NT2/D1 (cell line): ENCODE data around the gene MYDGF.

Source experiments
- SUZ12 ChIP-seq: IDR thresholded peaks from 2 replicates; pipeline ENCODE4 v1.6.1; 2011; ENCODE audit not compliant: insufficient read length, insufficient read depth; ENCODE audit errors: extremely low read depth
- YY1 ChIP-seq: IDR thresholded peaks from 2 replicates; pipeline ENCODE4 v1.6.1; 2011; ENCODE audit not compliant: insufficient read length, insufficient read depth
- ZNF274 ChIP-seq: IDR thresholded peaks from 2 replicates; pipeline ENCODE4 v1.6.1; 2011; ENCODE audit warnings: mild to moderate bottlenecking, low read depth, low read length

DNA sequence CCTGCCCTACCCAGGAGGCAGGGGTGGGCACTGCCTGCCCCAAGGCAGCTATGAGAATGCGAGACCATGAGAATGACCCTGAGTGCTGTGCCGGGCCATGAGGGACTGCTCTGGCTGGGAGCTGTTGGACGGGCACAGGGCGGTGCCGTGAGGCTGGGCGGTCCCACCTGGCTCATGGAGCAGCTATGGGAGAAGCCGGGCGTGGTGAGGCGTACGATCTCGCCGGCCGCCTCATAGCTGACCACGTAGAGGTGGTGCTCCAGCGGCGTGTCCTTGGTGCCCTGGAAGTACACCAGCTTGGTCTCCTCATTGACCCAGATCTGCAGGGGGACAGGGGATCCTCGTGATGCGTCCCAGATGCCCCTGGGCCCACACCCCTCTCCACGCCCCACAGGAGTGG, 19.3 kb upstream of the MYDGF start:
- no peak for TF ChIP-seq ZNF274
- TF ChIP-seq YY1 = no peak
- no peak for TF ChIP-seq SUZ12
